Measurements from ENCODE around the gene ATP2B1. TPM values are rescaled to one million over a fixed set of nuclear protein-coding genes. Genes with fewer than 3 reads are reported as not detected.

The ATP2B1 gene
- total RNA-seq, 1 experiment from 2014 or later = 20.6 TPM

DNA sequence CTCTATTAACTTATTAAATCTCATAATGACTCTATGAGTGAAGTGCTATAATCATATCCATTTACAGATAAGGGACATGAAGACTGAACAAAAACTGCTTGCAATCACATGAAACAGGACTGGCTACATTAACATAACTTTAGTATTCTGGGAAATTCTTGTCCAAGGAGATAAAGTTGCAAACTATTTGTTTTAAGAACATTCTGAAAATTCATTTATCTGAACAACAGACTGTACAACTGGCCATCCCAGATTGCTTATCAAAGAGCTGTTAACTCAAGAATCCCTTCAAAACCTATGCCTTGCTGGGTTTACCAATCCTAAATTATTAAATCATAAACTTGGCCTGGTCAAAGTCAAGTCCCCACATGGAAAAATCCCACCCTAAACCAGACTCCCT, 143.6 kb downstream of the ATP2B1 start:
- DNase-seq = no peak
- no peaks in the 10 kb centered on the region for H3K9me3 ChIP-seq (ENCODE audit: control insufficient read depth, low read depth, low read length)
- no peak overlapping the region for H2BK20ac ChIP-seq (ENCODE audit: low read depth, low read length, poor library complexity, severe bottlenecking)
- H4K8ac ChIP-seq (replicated peaks; ENCODE audit: insufficient read length, low read depth, low read length) = no peak overlapping the region
- no peak overlapping the region for H3K18ac ChIP-seq (ENCODE audit: insufficient read length, low read depth, low read length)
- TF ChIP-seq, protein P1, sequence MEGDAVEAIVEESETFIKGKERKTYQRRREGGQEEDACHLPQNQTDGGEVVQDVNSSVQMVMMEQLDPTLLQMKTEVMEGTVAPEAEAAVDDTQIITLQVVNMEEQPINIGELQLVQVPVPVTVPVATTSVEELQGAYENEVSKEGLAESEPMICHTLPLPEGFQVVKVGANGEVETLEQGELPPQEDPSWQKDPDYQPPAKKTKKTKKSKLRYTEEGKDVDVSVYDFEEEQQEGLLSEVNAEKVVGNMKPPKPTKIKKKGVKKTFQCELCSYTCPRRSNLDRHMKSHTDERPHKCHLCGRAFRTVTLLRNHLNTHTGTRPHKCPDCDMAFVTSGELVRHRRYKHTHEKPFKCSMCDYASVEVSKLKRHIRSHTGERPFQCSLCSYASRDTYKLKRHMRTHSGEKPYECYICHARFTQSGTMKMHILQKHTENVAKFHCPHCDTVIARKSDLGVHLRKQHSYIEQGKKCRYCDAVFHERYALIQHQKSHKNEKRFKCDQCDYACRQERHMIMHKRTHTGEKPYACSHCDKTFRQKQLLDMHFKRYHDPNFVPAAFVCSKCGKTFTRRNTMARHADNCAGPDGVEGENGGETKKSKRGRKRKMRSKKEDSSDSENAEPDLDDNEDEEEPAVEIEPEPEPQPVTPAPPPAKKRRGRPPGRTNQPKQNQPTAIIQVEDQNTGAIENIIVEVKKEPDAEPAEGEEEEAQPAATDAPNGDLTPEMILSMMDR (conservative IDR thresholded peaks at IDR 0.05) = no peak
- no peaks in the 10 kb centered on the region for H3K79me2 ChIP-seq (ENCODE audit: insufficient read depth, low read length)
- H3K79me1 ChIP-seq (ENCODE audit: insufficient read depth, low read depth, low read length, poor library complexity, severe bottlenecking) = no peaks in the 10 kb centered on the region
- no peaks in the 10 kb centered on the region for H3K27me3 Mint-ChIP-seq (ENCODE audit: low read depth)
- H3K4ac ChIP-seq (ENCODE audit: low read depth, low read length) = no peak overlapping the region
- no peak overlapping the region for H2BK5ac ChIP-seq (ENCODE audit: insufficient read length, low read length)
- H2BK15ac ChIP-seq (ENCODE audit: low read depth, low read length) = no peak overlapping the region
- H2AK5ac ChIP-seq (ENCODE audit: insufficient read length, low read length) = no peak overlapping the region
- no peak overlapping the region for H3K9ac ChIP-seq (ENCODE audit: extremely low read depth, insufficient read length, low read length)
- H3K4me1 Mint-ChIP-seq = no peaks in the 10 kb centered on the region
- no peak overlapping the region for H3K4me3 Mint-ChIP-seq
- no peak overlapping the region for H2AFZ ChIP-seq (ENCODE audit: low read length)
- no peaks in the 10 kb centered on the region for H3K36me3 Mint-ChIP-seq (ENCODE audit: insufficient read depth in 1 of 3, low read depth in 3 of 3)
- no peaks in the 10 kb centered on the region for H3K23me2 ChIP-seq (ENCODE audit: insufficient read length, low read depth, low read length, poor library complexity, severe bottlenecking)
- H4K20me1 ChIP-seq (ENCODE audit: control insufficient read depth, insufficient read depth, insufficient read length) = no peaks in the 10 kb centered on the region
- H3K4me1 ChIP-seq (ENCODE audit: insufficient read depth, low read length) = no peaks in the 10 kb centered on the region
- H3K23ac ChIP-seq (ENCODE audit: insufficient read length, low read depth, low read length) = no peak overlapping the region
- no peak overlapping the region for H3T11ph ChIP-seq (ENCODE audit: low read length)
- no peak overlapping the region for H4K91ac ChIP-seq (ENCODE audit: insufficient read length, low read depth, low read length)
- no peak overlapping the region for H4K5ac ChIP-seq (ENCODE audit: insufficient read length, low read depth, low read length)
- no peak overlapping the region for H3K27ac ChIP-seq (ENCODE audit: insufficient read length, low read depth, low read length)
- no peaks in the 10 kb centered on the region for H3K9me3 Mint-ChIP-seq
- H2BK120ac ChIP-seq (ENCODE audit: low read depth, low read length, poor library complexity, severe bottlenecking) = no peak overlapping the region
- no peak overlapping the region for H3K27ac Mint-ChIP-seq
- no peak overlapping the region for H2BK12ac ChIP-seq (ENCODE audit: insufficient read length, low read depth, low read length)
- no peak overlapping the region for H3K4me2 ChIP-seq (ENCODE audit: insufficient read depth, insufficient read length, low read length)
- no peak overlapping the region for H3K56ac ChIP-seq (ENCODE audit: insufficient read length, low read depth, low read length)
- H3K27me3 ChIP-seq (ENCODE audit: insufficient read depth, low read length) = no peaks in the 10 kb centered on the region; the same call in 1 of the 2 replicates
- H3K14ac ChIP-seq (ENCODE audit: insufficient read depth, low read length) = no peak overlapping the region
